ENCODE results near the gene TMEM14A.

DNA sequence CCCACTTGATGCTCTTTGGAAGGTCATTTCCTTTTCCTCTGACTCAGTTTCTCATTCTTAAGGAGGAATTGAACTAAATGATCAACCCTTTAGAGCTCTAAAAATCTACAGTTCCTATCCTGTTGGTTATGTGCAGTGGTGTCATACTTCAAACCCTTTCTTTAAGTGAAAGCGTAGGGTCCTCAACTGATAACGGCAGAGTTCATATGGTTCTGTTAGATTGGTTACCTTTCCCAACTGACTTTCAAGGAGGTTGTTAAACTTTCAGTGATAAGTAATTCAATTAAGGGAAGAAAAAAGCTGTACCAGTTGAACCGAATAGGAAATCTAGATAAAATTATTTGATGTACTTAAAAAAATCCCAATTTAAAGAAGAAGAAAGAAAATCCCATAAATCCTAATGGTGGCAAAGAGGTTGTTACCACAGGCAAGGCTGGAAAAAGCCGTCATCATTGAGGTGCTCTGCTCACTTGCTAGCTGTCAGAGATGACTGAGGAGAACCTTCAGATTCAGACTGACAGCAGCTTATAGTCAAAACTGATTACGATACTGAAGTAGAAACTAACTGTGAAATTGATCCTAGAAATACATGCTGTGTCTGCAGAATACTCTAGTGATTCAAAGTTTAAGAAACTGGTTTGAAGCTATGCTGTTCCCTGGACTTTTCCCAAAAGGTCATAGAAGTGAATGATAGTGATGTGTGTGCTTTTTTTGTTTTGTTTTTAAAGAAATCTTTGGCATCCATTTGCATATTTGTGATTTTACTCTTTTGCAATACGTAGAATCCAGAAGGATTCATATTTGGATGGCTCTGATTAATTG, 16.2 kb downstream of the TMEM14A start:
- TF ChIP-seq, protein P1, sequence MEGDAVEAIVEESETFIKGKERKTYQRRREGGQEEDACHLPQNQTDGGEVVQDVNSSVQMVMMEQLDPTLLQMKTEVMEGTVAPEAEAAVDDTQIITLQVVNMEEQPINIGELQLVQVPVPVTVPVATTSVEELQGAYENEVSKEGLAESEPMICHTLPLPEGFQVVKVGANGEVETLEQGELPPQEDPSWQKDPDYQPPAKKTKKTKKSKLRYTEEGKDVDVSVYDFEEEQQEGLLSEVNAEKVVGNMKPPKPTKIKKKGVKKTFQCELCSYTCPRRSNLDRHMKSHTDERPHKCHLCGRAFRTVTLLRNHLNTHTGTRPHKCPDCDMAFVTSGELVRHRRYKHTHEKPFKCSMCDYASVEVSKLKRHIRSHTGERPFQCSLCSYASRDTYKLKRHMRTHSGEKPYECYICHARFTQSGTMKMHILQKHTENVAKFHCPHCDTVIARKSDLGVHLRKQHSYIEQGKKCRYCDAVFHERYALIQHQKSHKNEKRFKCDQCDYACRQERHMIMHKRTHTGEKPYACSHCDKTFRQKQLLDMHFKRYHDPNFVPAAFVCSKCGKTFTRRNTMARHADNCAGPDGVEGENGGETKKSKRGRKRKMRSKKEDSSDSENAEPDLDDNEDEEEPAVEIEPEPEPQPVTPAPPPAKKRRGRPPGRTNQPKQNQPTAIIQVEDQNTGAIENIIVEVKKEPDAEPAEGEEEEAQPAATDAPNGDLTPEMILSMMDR (IDR thresholded peaks at IDR 0.05; ENCODE audit: low read length) = no peak
- TF ChIP-seq EZH2 (IDR thresholded peaks at IDR 0.05; ENCODE audit: borderline replicate concordance, low read length) = no peak
